Pancreas (tissue), 10 donors: ENCODE measurements around the gene KLHL11. TPM values are rescaled to one million over a fixed set of nuclear protein-coding genes. Genes with fewer than 3 reads are reported as not detected.
A peak's percentile ranks its signal among the peaks of the same experiment; 100 is the strongest.

Source experiments
- ATAC-seq, 4 donors: fragments of 200-7000 bp; cut with Tn5 transposase; one replicate each; pipeline versions ENCODE4 v1.8.0 to v1.9.1; 2020; ENCODE audit warnings: mild to moderate bottlenecking in 4 of 4, moderate library complexity in 4 of 4
- DNase-seq, 6 donors: peaks; one replicate each; pipeline ENCODE4 v3.0.0-alpha.2; 2020
- FAIRE-seq: peaks from 2 replicates; lab custom pipeline; 2012; peaks lifted over from hg19 to GRCh38; lab: Jason Lieb, UNC
- H3K27ac ChIP-seq, 4 donors: fragments of 200-600 bp; sonication (generic); 1 replicate in 3 of 4; 2 replicates in 1 of 4; pipeline versions ENCODE4 v1.5.0 to v1.8.0; 2020
- H3K27me3 ChIP-seq, 4 donors: fragments of 200-600 bp; one replicate each; pipeline ENCODE4 v1.8.0; 2021
- H3K36me3 ChIP-seq, 3 donors: fragments of 200-600 bp; sonication (generic) in 1 of 3; one replicate each; pipeline versions ENCODE4 v1.5.0 to v1.8.0; 2020 to 2021
- H3K4me1 ChIP-seq, 3 donors: fragments of 200-600 bp; one replicate each; pipeline ENCODE4 v1.8.0; 2021
- H3K4me3 ChIP-seq, 4 donors: fragments of 200-600 bp; sonication (generic) in 2 of 4; one replicate each; pipeline versions ENCODE4 v1.5.0 to v1.8.0; 2020 to 2021
- H3K9me3 ChIP-seq, 4 donors: fragments of 200-600 bp; one replicate each; pipeline ENCODE4 v1.8.0; 2021
- WGBS, 2 donors: extraction: QIAGEN DNeasy Blood & Tissue Kit; methylation state at CpG; one replicate each; pipeline ENCODE4 v1.1.7; 2013; 5-methylcytosine and 5-hydroxymethylcytosine counted together
- intact Hi-C, 3 donors: fragments of 100-400 bp; cut with DNase I; formaldehyde crosslinking; loops; one replicate each; pipeline versions ENCODE4 v1.11.1 to v1.14.2; 2022
- polyA plus RNA-seq, 2 donors: library from polyadenylated mRNA; stranded (reverse); fragments of 200-250 nt; gene quantifications; one replicate each; pipeline ENCODE4 v1.2.3, GENCODE V29; 2013
- total RNA-seq, 6 donors: library from RNA; stranded (reverse); fragmentation: NEBNext Ultra II Directional in 4 of 6; extraction: Animal tissue kit (Norgen Biotek cat#: 25700) in 4 of 6; gene quantifications; one replicate each; pipeline versions ENCODE4 v1.2.1 to v1.2.4, GENCODE V29; 2021 to 2023
- TF ChIP-seq, protein P1 (sequence below), 4 donors: fragments of 200-600 bp; sonication (generic) in 3 of 4; IDR thresholded peaks; one replicate each; pipeline versions ENCODE4 v1.5.0 to v1.8.0; 2021; ENCODE audit warnings: antibody characterized with exemption in 4 of 4
- donor health status: healthy with polysubstance abuse.
- donor health status: DM: no; HTN: no; CAD: no; lungs with moderate emphysema.
- donor health status: DM: no; HTN: no; CAD: no.
- donor health status: control.
- donor health status: control.
- donor health status: Bipolar disorder and iron deficiency.
- donor health status: DM: yes; HTN: yes; CAD: no.
- donor health status: DM: no; HTN: no; CAD: no.
- donor health status: DM: no; HTN: no; CAD: no.
- donor health status: DM: yes; HTN: yes; CAD: no.

Gene KLHL11
- total and polyA plus RNA-seq, 8 donors: 0.61 to 7.8 (median 5.2) TPM

DNA sequence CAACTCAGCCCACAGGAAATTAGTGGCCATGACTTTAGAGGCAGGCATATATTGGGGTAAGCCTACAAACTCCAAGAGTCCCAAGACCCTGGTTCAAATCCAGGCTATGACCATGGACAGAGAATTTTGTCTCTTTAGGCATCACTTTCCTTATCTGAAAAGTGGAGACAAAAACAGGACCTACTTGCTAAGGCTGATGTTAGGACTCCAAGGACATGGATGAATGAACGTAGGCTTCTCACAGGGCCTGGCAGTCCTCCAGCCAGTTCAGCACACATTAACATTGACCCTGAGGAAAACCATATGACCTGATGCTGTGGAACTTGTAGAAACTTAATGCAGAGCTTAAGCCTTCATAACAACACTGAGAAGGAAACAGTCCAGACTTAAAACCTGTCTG lies 51.0 kb downstream of the KLHL11 start:
- WGBS, 2 donors: 7 to 20% methylated on average over 1 of the region's 1 CpG
- Histone ChIP-seq H3K36me3 (no peaks in the 10 kb centered on the region), H3K27ac (no peak overlapping the region), H3K27me3 (no peaks in the 10 kb centered on the region), H3K4me1 (peaks cover 5 to 14% (median 7%) of the 10 kb centered on the region in 3 donors), H3K9me3 (no peaks in the 10 kb centered on the region), H3K4me3 (no peak overlapping the region)
- TF ChIP-seq, protein P1, sequence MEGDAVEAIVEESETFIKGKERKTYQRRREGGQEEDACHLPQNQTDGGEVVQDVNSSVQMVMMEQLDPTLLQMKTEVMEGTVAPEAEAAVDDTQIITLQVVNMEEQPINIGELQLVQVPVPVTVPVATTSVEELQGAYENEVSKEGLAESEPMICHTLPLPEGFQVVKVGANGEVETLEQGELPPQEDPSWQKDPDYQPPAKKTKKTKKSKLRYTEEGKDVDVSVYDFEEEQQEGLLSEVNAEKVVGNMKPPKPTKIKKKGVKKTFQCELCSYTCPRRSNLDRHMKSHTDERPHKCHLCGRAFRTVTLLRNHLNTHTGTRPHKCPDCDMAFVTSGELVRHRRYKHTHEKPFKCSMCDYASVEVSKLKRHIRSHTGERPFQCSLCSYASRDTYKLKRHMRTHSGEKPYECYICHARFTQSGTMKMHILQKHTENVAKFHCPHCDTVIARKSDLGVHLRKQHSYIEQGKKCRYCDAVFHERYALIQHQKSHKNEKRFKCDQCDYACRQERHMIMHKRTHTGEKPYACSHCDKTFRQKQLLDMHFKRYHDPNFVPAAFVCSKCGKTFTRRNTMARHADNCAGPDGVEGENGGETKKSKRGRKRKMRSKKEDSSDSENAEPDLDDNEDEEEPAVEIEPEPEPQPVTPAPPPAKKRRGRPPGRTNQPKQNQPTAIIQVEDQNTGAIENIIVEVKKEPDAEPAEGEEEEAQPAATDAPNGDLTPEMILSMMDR (IDR thresholded peaks at IDR 0.05): no peak
- DNase-seq: no peak
- FAIRE-seq: no peak
- ATAC-seq: no peak
- intact Hi-C loops: loop anchor here in 1 of 3 donors (10.0 kb wide), 1 partner anchor 51 kb away; the partner anchor contains the start of gene KLHL11

DNA sequence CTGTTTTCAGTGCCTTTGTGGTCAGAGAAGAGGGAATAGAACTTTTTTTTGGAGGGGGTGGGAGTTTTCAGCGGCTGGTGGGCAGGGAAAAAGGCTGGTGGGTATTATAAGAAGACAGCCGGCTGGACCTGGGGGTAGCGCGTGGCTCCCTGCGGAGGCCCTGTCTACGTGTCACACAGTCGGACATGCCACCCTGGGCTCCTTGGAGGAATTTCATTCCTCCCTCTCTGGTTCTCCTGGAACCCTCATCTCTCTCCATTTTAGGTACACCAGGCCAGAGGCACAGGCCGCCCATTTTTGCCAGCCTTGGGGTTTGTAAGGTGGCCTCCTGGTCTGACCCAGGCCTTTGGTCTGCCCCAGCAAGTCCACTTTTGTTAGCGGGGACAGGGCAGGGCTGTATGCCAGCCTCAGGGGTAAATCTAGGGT lies 51.5 kb downstream of the KLHL11 start:
- WGBS, 2 donors: 89 to 95% methylated on average over 9 of the region's 9 CpGs
- no peaks in the 10 kb centered on the region for H3K9me3 ChIP-seq
- H3K4me3 ChIP-seq: peak overlapping the region in 1 of 4 donors; percentile 67
- DNase-seq: no peak
- no peak for ATAC-seq
- no peaks in the 10 kb centered on the region for H3K36me3 ChIP-seq
- no peak for FAIRE-seq
- intact Hi-C loops: loop anchor here in 1 of 3 donors (10.0 kb wide), 1 partner anchor 51 kb away; the partner anchor contains the start of gene KLHL11
- H3K4me1 ChIP-seq: peaks cover 5 to 14% (median 7%) of the 10 kb centered on the region in 3 donors
- TF ChIP-seq, protein P1 (IDR thresholded peaks at IDR 0.05): no peak
- H3K27me3 ChIP-seq: no peaks in the 10 kb centered on the region
- no peak overlapping the region for H3K27ac ChIP-seq

DNA sequence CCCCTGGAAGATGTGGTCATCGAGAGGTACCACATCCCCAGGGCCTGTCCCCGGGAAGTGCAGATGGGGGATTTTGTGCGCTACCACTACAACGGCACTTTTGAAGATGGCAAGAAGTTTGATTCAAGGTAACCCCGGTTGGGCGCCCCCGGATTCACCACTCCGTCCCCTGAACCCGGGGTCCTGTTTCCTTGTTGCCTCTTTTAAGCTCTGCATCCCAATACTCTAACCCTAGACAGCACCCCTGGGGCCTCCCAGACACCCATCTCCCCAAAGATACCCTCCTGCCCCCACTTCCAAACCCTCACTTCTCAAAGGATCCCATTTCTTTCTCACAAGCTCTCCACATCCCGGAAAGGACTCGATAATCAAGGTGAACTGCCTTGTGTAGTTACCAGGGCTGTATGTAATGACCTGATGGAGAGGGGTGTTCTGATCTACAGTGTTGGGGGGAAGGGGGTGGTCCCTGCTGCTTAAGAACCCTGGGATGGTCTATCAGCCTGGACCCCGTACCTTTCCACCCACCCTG lies 52.0 kb downstream of the KLHL11 start:
- FAIRE-seq (no peak), DNase-seq (no peak), ATAC-seq (no peak)
- no peak overlapping the region for H3K27ac ChIP-seq
- no peaks in the 10 kb centered on the region for H3K27me3 ChIP-seq
- WGBS, 2 donors: 44 to 45% methylated on average over 12 of the region's 12 CpGs
- no peaks in the 10 kb centered on the region for H3K36me3 ChIP-seq
- peak overlapping the region in 2 of 4 donors; percentile 67 to 77 for H3K4me3 ChIP-seq
- intact Hi-C loops: loop anchor here in 1 of 3 donors (10.0 kb wide), 1 partner anchor 52 kb away; the partner anchor contains the start of gene KLHL11
- no peaks in the 10 kb centered on the region for H3K9me3 ChIP-seq
- peaks cover 5 to 14% (median 7%) of the 10 kb centered on the region in 3 donors for H3K4me1 ChIP-seq
- TF ChIP-seq, protein P1 (IDR thresholded peaks at IDR 0.05): no peak

DNA sequence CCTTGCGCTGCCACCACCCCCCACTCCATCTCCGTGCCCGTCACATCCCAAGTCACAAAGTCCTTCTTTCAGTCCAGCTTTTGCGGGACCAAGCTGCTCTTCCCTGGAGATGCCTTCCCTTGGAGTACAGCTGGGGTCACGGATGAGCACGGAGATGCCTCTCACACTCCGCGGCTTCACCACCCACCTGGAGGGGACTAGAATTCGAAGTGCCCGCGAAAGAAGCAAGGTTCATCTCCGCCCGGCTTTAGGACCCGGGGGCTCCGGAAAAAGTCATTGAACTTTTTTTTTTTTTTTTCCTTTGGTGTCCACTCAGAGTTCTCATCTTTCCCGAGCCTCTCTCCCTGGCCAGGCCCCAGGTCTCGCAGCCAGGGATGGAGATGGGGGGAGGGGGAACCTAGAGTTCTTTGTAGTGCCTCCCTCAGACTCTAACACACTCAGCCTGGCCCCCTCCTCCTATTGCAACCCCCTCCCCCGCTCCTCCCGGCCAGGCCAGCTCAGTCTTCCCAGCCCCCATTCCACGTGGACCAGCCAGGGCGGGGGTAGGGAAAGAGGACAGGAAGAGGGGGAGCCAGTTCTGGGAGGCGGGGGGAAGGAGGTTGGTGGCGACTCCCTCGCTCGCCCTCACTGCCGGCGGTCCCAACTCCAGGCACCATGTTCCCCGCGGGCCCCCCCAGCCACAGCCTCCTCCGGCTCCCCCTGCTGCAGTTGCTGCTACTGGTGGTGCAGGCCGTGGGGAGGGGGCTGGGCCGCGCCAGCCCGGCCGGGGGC lies 52.7 kb downstream of the KLHL11 start, which contains the start of gene FKBP10:
FKBP10 (plus strand) TSS at position 624 of the 771 bp plus-strand sequence; CDS start at position 655, 31 bp downstream.
- intact Hi-C loops: loop anchor here in 1 of 3 donors (10.0 kb wide), 1 partner anchor 52 kb away; the partner anchor contains the start of gene KLHL11
- DNase-seq (peak in 4 of 6 donors; percentile 38 to 65 (median 58)), ATAC-seq (peak; percentile 48 to 61 (median 54)), FAIRE-seq (no peak)
- 1 to 7% methylated on average over 23 to 35 of the region's 35 CpGs for WGBS, 2 donors
- Histone ChIP-seq H3K27me3 (no peaks in the 10 kb centered on the region), H3K4me3 (peak within 1 kb of the TSS; percentile 67 to 79 (median 74)), H3K9me3 (no peaks in the 10 kb centered on the region), H3K27ac (peak within 1 kb of the TSS in 3 of 4 donors; percentile 65 to 70 (median 68)), H3K4me1 (peaks cover 5 to 14% (median 7%) of the 10 kb centered on the region in 3 donors), H3K36me3 (no peaks in the 10 kb centered on the region)
- TF ChIP-seq, protein P1 (IDR thresholded peaks at IDR 0.05): no peak
